IMR-90 (cell line): ENCODE data around the gene ZNF121. TPM values are rescaled to one million over a fixed set of nuclear protein-coding genes. Genes with fewer than 3 reads are reported as not detected.

Source experiments
- ATAC-seq: fragments of 200-7000 bp; cut with Tn5 transposase; 2 replicates; pipeline ENCODE4 v1.9.1; 2020; ENCODE audit warnings: low read depth, mild to moderate bottlenecking, moderate library complexity
- BruUV-seq: library from RNA; stranded (reverse); fragments of 400-500 nt; replicated peaks from 2 replicates; lab custom pipeline; 2021; lab: Mats Ljungman, UMichigan
- CTCF ChIA-PET: fragments of 300-600 bp; formaldehyde crosslinking; extraction: SDS; loops from one replicate; lab custom pipeline; 2021; ENCODE audit warnings: antibody characterized with exemption; lab: Yijun Ruan, JAX
- POLR2A ChIA-PET: fragments of 300-600 bp; sonication (Branson Sonifier 250); formaldehyde crosslinking; loops from one replicate; lab custom pipeline; 2022; ENCODE audit warnings: antibody characterized with exemption; ENCODE audit not compliant: unreplicated experiment; lab: Charles Lee
- DNase-seq: peaks from one replicate; pipeline ENCODE4 v3.0.0; 2013
- H2AFZ ChIP-seq: replicated peaks from 2 replicates; pipeline ENCODE3; 2013; ENCODE audit warnings: low read length, mild to moderate bottlenecking; ENCODE audit not compliant: poor library complexity
- H2AK5ac ChIP-seq: 2 replicates; pipeline ENCODE4 v1.6.1; 2013; ENCODE audit warnings: low read depth, low read length, inconsistent platforms
- H2AK9ac ChIP-seq: replicated peaks from 2 replicates; pipeline ENCODE3; 2013; ENCODE audit warnings: mild to moderate bottlenecking, low read depth, low read length, moderate library complexity; ENCODE audit not compliant: poor library complexity
- H2BK120ac ChIP-seq: 2 replicates; pipeline ENCODE4 v1.6.1; 2013; ENCODE audit warnings: low read depth, low read length, inconsistent platforms
- H2BK15ac ChIP-seq: 3 replicates; pipeline ENCODE4 v1.6.1; 2013; ENCODE audit warnings: low read depth, low read length, inconsistent platforms
- H2BK20ac ChIP-seq: 2 replicates; pipeline ENCODE4 v1.6.1; 2013; ENCODE audit warnings: low read depth, mild to moderate bottlenecking, inconsistent platforms, low read length, moderate library complexity
- H2BK5ac ChIP-seq: 2 replicates; pipeline ENCODE4 v1.6.1; 2013; ENCODE audit warnings: mild to moderate bottlenecking, low read depth, low read length, inconsistent platforms; ENCODE audit not compliant: poor library complexity, severe bottlenecking
- H3K14ac ChIP-seq: replicated peaks from 2 replicates; pipeline ENCODE4 v1.6.1; 2013; ENCODE audit warnings: low read depth, low read length, inconsistent platforms
- H3K18ac ChIP-seq: 2 replicates; pipeline ENCODE4 v1.6.1; 2013; ENCODE audit warnings: low read depth, low read length, control low read depth
- H3K23ac ChIP-seq: 2 replicates; pipeline ENCODE4 v1.6.1; 2013; ENCODE audit warnings: low read depth, low read length, inconsistent platforms
- H3K27ac ChIP-seq: 2 replicates; pipeline ENCODE4 v1.5.1; 2013; ENCODE audit warnings: mild to moderate bottlenecking, control low read depth, low read length; ENCODE audit not compliant: insufficient read depth
- H3K27me3 ChIP-seq: 2 replicates; pipeline ENCODE4 v1.6.1; 2013; ENCODE audit warnings: low read length; ENCODE audit not compliant: control insufficient read depth, insufficient read depth
- H3K36me3 ChIP-seq: 2 replicates; pipeline ENCODE4 v1.6.1; 2013; ENCODE audit warnings: low read length, mixed read lengths; ENCODE audit not compliant: control insufficient read depth, insufficient read depth
- H3K4ac ChIP-seq: 2 replicates; pipeline ENCODE4 v1.6.1; 2013; ENCODE audit warnings: low read depth, low read length, inconsistent platforms
- H3K4me1 ChIP-seq: 2 replicates; pipeline ENCODE4 v1.6.1; 2013; ENCODE audit warnings: low read length, mixed read lengths; ENCODE audit not compliant: control insufficient read depth, insufficient read depth
- H3K4me2 ChIP-seq: 2 replicates; pipeline ENCODE4 v1.6.1; 2013; ENCODE audit warnings: low read depth, mild to moderate bottlenecking, control low read depth, low read length, moderate library complexity
- H3K4me3 ChIP-seq: 2 replicates; pipeline ENCODE4 v1.5.1; 2013; ENCODE audit warnings: low read depth, mild to moderate bottlenecking, control low read depth, low read length, moderate library complexity; ENCODE audit not compliant: insufficient read depth
- H3K56ac ChIP-seq: 2 replicates; pipeline ENCODE4 v1.6.1; 2013; ENCODE audit warnings: low read length, inconsistent platforms; ENCODE audit not compliant: insufficient read depth; ENCODE audit errors: extremely low read depth
- H3K79me1 ChIP-seq, 2 experiments: 2 replicates each; pipeline ENCODE4 v1.6.1; 2013; ENCODE audit warnings: low read length in 2 of 2, inconsistent platforms in 1 of 2, low read depth in 1 of 2
- H3K9ac ChIP-seq: 2 replicates; pipeline ENCODE4 v1.6.1; 2013; ENCODE audit warnings: low read depth, low read length, control low read depth
- H3K9me1 ChIP-seq: 2 replicates; pipeline ENCODE4 v1.6.1; 2013; ENCODE audit warnings: low read length, inconsistent platforms; ENCODE audit not compliant: insufficient read depth
- H3K9me3 ChIP-seq: 2 replicates; pipeline ENCODE4 v1.6.1; 2013; ENCODE audit warnings: low read length; ENCODE audit not compliant: control insufficient read depth, insufficient read depth
- H4K20me1 ChIP-seq: 2 replicates; pipeline ENCODE4 v1.6.1; 2013; ENCODE audit warnings: low read length, inconsistent platforms; ENCODE audit not compliant: insufficient read depth
- H4K5ac ChIP-seq: 2 replicates; pipeline ENCODE4 v1.6.1; 2013; ENCODE audit warnings: mild to moderate bottlenecking, low read depth, low read length, control low read depth
- H4K8ac ChIP-seq, 2 experiments: 2 replicates each; pipeline ENCODE4 v1.6.1; 2013; ENCODE audit warnings: low read depth in 2 of 2, low read length in 2 of 2, control low read depth in 1 of 2, inconsistent platforms in 1 of 2
- H4K91ac ChIP-seq: 2 replicates; pipeline ENCODE4 v1.6.1; 2013; ENCODE audit warnings: low read depth, low read length, inconsistent platforms; ENCODE audit not compliant: insufficient read depth
- CHD1 ChIP-seq: IDR thresholded peaks from 2 replicates; pipeline ENCODE4 v1.6.1; 2012; ENCODE audit warnings: low read depth, low read length, improper control_type of control experiment
- ELK1 ChIP-seq: fragments of 150-350 bp; IDR thresholded peaks from 2 replicates; pipeline ENCODE4 v1.6.1; 2016; ENCODE audit warnings: low read depth, mild to moderate bottlenecking, low read length, moderate library complexity, borderline replicate concordance
- MAZ ChIP-seq: IDR thresholded peaks from 2 replicates; pipeline ENCODE4 v1.6.1; 2012; ENCODE audit warnings: low read depth, mild to moderate bottlenecking, low read length, improper control_type of control experiment, moderate library complexity, borderline replicate concordance
- NFE2L2 ChIP-seq: fragments of 150-350 bp; IDR thresholded peaks from 2 replicates; pipeline ENCODE4 v1.6.1; 2016; ENCODE audit warnings: low read depth, mild to moderate bottlenecking, low read length
- RCOR1 ChIP-seq: IDR thresholded peaks from 2 replicates; pipeline ENCODE4 v1.6.1; 2012; ENCODE audit warnings: mild to moderate bottlenecking, low read length, improper control_type of control experiment; ENCODE audit not compliant: insufficient replicate concordance
- WGBS, 2 experiments: methylation state at CpG; one replicate each; pipeline versions ENCODE4 v1.1.5 to v1.1.7; 2013; ENCODE audit warnings: missing lambda C conversion rate in 2 of 2; ENCODE audit not compliant: insufficient read length in 1 of 2; ENCODE audit errors: extremely low coverage in 2 of 2; 5-methylcytosine and 5-hydroxymethylcytosine counted together
- dilution Hi-C: fragments of 300-500 bp; cut with HindIII; formaldehyde crosslinking; loops from one replicate; pipeline ENCODE4 v1.14.3; 2018; ENCODE audit warnings: low sequenced_read_pairs; ENCODE audit not compliant: unreplicated experiment
- in situ Hi-C: fragments of 300-500 bp; cut with MboI; formaldehyde crosslinking; loops from 3 replicates; pipeline ENCODE4 v1.14.3; 2019; ENCODE audit warnings: low sequenced_read_pairs, inconsistent platforms, mixed read lengths
- intact Hi-C: fragments of 100-400 bp; cut with micrococcal nuclease; formaldehyde crosslinking; loops from 2 replicates; pipeline ENCODE4 v1.10.0; 2022
- polyA plus RNA-seq, 3 experiments: library from polyadenylated mRNA; depleted of rRNA; stranded (reverse); fragments of >200 nt; gene quantifications; 2 replicates each; pipeline ENCODE4 v1.2.3, GENCODE V29; 2012; ENCODE audit warnings: low replicate concordance in 1 of 3
- total RNA-seq: library from RNA; depleted of rRNA; stranded (reverse); fragments of >200 nt; gene quantifications from 2 replicates; pipeline ENCODE4 v1.2.3, GENCODE V29; 2012
- TF ChIP-seq, protein P1 (sequence below): conservative IDR thresholded peaks from 2 replicates; pipeline ENCODE4 v1.5.1; 2012; ENCODE audit warnings: mild to moderate bottlenecking, low read depth, low read length, improper control_type of control experiment
- TF ChIP-seq, protein P2 (sequence below): fragments of 150-350 bp; IDR thresholded peaks from 2 replicates; pipeline ENCODE4 v1.6.1; 2017; ENCODE audit warnings: mild to moderate bottlenecking, antibody characterized with exemption, low read length, low read depth

The ZNF121 gene
- total and polyA plus RNA-seq, 2 of the 4 experiments (the other 2 are of a cell fraction): 3.1 to 62.9 TPM

DNA sequence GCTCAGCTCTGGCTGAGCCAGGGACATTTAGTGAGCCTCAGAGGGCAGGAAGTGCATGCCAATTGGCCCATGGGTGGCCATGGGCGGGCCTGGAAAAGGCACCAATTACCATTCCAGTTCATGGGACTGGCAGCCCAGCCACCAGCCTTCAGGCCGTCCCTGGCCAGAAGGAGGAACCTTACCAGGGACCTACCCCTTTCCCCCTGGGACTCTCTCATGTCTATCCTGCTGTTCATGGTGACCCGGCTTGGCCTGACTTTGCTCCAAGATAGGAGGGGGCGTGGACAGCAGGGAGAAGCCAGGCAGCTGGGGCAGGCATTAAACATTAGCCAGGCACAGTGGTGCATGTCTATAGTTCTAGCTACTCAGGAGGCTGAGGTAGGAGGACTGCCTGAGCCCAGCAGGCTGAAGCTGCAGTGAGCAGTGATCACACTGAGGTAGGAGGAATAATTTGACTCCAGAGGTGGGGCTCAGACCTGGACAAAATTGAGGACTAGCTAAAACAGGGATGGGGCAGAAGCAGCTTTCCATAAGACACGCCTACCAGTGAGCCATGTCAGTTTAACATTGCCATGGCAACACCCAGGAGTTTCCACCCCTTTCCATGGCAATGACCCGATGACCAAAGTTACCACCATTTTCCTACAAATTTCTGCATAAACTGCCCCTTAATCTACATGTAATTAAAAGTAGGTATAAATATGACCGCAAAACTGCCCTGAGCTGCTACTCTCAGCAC lies 31.6 kb downstream of the ZNF121 start:
- no peak overlapping the region for H4K8ac ChIP-seq
- no peak overlapping the region for H4K91ac ChIP-seq
- no peak overlapping the region for H3K14ac ChIP-seq
- DNase-seq: no peak
- no peaks in the 10 kb centered on the region for H3K27me3 ChIP-seq
- H3K4me1 ChIP-seq: no peaks in the 10 kb centered on the region
- TF ChIP-seq NFE2L2 (no peak), CHD1 (no peak), ELK1 (no peak), RCOR1 (no peak), MAZ (no peak)
- TF ChIP-seq, protein P1, sequence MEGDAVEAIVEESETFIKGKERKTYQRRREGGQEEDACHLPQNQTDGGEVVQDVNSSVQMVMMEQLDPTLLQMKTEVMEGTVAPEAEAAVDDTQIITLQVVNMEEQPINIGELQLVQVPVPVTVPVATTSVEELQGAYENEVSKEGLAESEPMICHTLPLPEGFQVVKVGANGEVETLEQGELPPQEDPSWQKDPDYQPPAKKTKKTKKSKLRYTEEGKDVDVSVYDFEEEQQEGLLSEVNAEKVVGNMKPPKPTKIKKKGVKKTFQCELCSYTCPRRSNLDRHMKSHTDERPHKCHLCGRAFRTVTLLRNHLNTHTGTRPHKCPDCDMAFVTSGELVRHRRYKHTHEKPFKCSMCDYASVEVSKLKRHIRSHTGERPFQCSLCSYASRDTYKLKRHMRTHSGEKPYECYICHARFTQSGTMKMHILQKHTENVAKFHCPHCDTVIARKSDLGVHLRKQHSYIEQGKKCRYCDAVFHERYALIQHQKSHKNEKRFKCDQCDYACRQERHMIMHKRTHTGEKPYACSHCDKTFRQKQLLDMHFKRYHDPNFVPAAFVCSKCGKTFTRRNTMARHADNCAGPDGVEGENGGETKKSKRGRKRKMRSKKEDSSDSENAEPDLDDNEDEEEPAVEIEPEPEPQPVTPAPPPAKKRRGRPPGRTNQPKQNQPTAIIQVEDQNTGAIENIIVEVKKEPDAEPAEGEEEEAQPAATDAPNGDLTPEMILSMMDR: no peak
- TF ChIP-seq, protein P2, sequence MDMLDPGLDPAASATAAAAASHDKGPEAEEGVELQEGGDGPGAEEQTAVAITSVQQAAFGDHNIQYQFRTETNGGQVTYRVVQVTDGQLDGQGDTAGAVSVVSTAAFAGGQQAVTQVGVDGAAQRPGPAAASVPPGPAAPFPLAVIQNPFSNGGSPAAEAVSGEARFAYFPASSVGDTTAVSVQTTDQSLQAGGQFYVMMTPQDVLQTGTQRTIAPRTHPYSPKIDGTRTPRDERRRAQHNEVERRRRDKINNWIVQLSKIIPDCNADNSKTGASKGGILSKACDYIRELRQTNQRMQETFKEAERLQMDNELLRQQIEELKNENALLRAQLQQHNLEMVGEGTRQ: no peak
- H4K20me1 ChIP-seq: no peaks in the 10 kb centered on the region
- H3K4me3 ChIP-seq: no peak overlapping the region
- no peak overlapping the region for H2AFZ ChIP-seq
- peak overlapping the region; percentile 37 for H2AK9ac ChIP-seq
- H2BK5ac ChIP-seq: no peak overlapping the region
- no peak for ATAC-seq
- no peak overlapping the region for H3K4ac ChIP-seq
- no peak overlapping the region for H3K4me2 ChIP-seq
- WGBS, 2 experiments: no CpG with 5 or more reads among the region's 7 CpGs
- no peak overlapping the region for H3K9ac ChIP-seq
- no peak overlapping the region for H2BK120ac ChIP-seq
- no peaks in the 10 kb centered on the region for H3K9me1 ChIP-seq
- no peak overlapping the region for H3K56ac ChIP-seq
- ChIA-PET CTCF (no interaction called here), POLR2A (interaction anchor here (0.6 kb wide), 1 partner anchor 60 kb away, joined by 4 read pairs; no protein-coding TSS in a partner anchor)
- H2AK5ac ChIP-seq: no peak overlapping the region
- H3K36me3 ChIP-seq: no peaks in the 10 kb centered on the region
- no TSS peak for BruUV-seq
- no peak overlapping the region for H3K27ac ChIP-seq
- H3K18ac ChIP-seq: no peak overlapping the region
- H3K23ac ChIP-seq: no peak overlapping the region
- no peak overlapping the region for H4K5ac ChIP-seq
- H2BK20ac ChIP-seq: no peak overlapping the region
- no peak overlapping the region for H2BK15ac ChIP-seq
- H3K79me1 ChIP-seq: no peaks in the 10 kb centered on the region
- in situ Hi-C loops (no loop called here), intact Hi-C loops (no loop called here), dilution Hi-C loops (no loop called here)
- H3K9me3 ChIP-seq: peaks cover 18% of the 10 kb centered on the region
